ENCODE measurements around the gene PTPRF. TPM values are rescaled to one million over a fixed set of nuclear protein-coding genes. Genes with fewer than 3 reads are reported as not detected.

Gene PTPRF
- total RNA-seq, 2 donors from 2014 or later: 203 to 250 TPM

GRCh38 chr1:43606624-43607023, 75.9 kb downstream of the PTPRF start:
- TF ChIP-seq CTCF (conservative IDR thresholded peaks at IDR 0.05): no peak
- Mint-ChIP-seq H3K36me3 (ENCODE audit: low read depth) (peaks cover 67% of the 10 kb centered on the region), H3K27ac (no peak overlapping the region), H3K27me3 (ENCODE audit: insufficient read depth) (no peaks in the 10 kb centered on the region), H3K4me3 (no peak overlapping the region), H3K9me3 (no peaks in the 10 kb centered on the region), H3K4me1 (no peaks in the 10 kb centered on the region)
- H3K9me3 ChIP-seq (ENCODE audit: control insufficient read depth, low read length): no peaks in the 10 kb centered on the region
- DNase-seq: no peak
- 93 to 100% methylated on average over 8 to 13 of the region's 13 CpGs for WGBS, 2 experiments (ENCODE audit: insufficient coverage in 1 of 2, insufficient read length in 1 of 2)
- H3K4me1 ChIP-seq (ENCODE audit: control insufficient read depth, insufficient read depth, low read length): no peaks in the 10 kb centered on the region
- no peak overlapping the region for H3K9ac ChIP-seq (ENCODE audit: extremely low read depth, low read length, poor library complexity, severe bottlenecking)
- H3K4me3 ChIP-seq (ENCODE audit: low read length): no peak overlapping the region
- H3K36me3 ChIP-seq (ENCODE audit: control insufficient read depth, insufficient read depth, low read length): peaks cover 65% of the 10 kb centered on the region
- H3K27me3 ChIP-seq (ENCODE audit: control insufficient read depth, insufficient read depth, low read length, poor library complexity, severe bottlenecking): no peaks in the 10 kb centered on the region
- no peak overlapping the region for H3K27ac ChIP-seq (ENCODE audit: low read depth, low read length)

- Histone ChIP-seq H3K9me3 (ENCODE audit: control insufficient read depth, low read length) (no peaks in the 10 kb centered on the region), H3K36me3 (ENCODE audit: control insufficient read depth, insufficient read depth, low read length) (peaks cover 66% of the 10 kb centered on the region), H3K4me3 (ENCODE audit: low read length) (no peak overlapping the region), H3K9ac (ENCODE audit: extremely low read depth, low read length, poor library complexity, severe bottlenecking) (no peak overlapping the region), H3K27ac (ENCODE audit: low read depth, low read length) (no peak overlapping the region), H3K27me3 (ENCODE audit: control insufficient read depth, insufficient read depth, low read length, poor library complexity, severe bottlenecking) (no peaks in the 10 kb centered on the region), H3K4me1 (ENCODE audit: control insufficient read depth, insufficient read depth, low read length) (no peaks in the 10 kb centered on the region)
- 92% methylated on average over 5 of the region's 5 CpGs; no CpG with 5 or more reads in 1 of the 2 experiments for WGBS, 2 experiments (ENCODE audit: insufficient coverage in 1 of 2, insufficient read length in 1 of 2)
- H3K36me3 Mint-ChIP-seq (ENCODE audit: low read depth): peaks cover 79% of the 10 kb centered on the region
- no peaks in the 10 kb centered on the region for H3K27me3 Mint-ChIP-seq (ENCODE audit: insufficient read depth)
- no peaks in the 10 kb centered on the region for H3K9me3 Mint-ChIP-seq
- no peak overlapping the region for H3K4me3 Mint-ChIP-seq
- no peak for TF ChIP-seq CTCF (conservative IDR thresholded peaks at IDR 0.05)
- no peak overlapping the region for H3K27ac Mint-ChIP-seq
- no peaks in the 10 kb centered on the region for H3K4me1 Mint-ChIP-seq
- no peak for DNase-seq
Measured at GRCh38 chr1:43608827-43609226, 78.1 kb downstream of the PTPRF start.

- Histone ChIP-seq H3K4me1 (ENCODE audit: control insufficient read depth, insufficient read depth, low read length) (no peaks in the 10 kb centered on the region), H3K27me3 (ENCODE audit: control insufficient read depth, insufficient read depth, low read length, poor library complexity, severe bottlenecking) (no peaks in the 10 kb centered on the region), H3K36me3 (ENCODE audit: control insufficient read depth, insufficient read depth, low read length) (peaks cover 57% of the 10 kb centered on the region), H3K4me3 (ENCODE audit: low read length) (no peak overlapping the region), H3K9ac (ENCODE audit: extremely low read depth, low read length, poor library complexity, severe bottlenecking) (no peak overlapping the region), H3K9me3 (ENCODE audit: control insufficient read depth, low read length) (no peaks in the 10 kb centered on the region), H3K27ac (ENCODE audit: low read depth, low read length) (no peak overlapping the region)
- Mint-ChIP-seq H3K4me1 (no peaks in the 10 kb centered on the region), H3K27ac (no peak overlapping the region), H3K36me3 (ENCODE audit: low read depth) (peaks cover 73% of the 10 kb centered on the region), H3K9me3 (no peaks in the 10 kb centered on the region), H3K4me3 (no peak overlapping the region), H3K27me3 (ENCODE audit: insufficient read depth) (no peaks in the 10 kb centered on the region)
- TF ChIP-seq CTCF (conservative IDR thresholded peaks at IDR 0.05): no peak
- no peak for DNase-seq
- 93 to 100% methylated on average over 5 of the region's 5 CpGs for WGBS, 2 experiments (ENCODE audit: insufficient coverage in 1 of 2, insufficient read length in 1 of 2)
Measured at GRCh38 chr1:43610339-43610738, 79.7 kb downstream of the PTPRF start.
